Measurements from ENCODE around the gene SLC66A3.

- TF ChIP-seq, protein P1, sequence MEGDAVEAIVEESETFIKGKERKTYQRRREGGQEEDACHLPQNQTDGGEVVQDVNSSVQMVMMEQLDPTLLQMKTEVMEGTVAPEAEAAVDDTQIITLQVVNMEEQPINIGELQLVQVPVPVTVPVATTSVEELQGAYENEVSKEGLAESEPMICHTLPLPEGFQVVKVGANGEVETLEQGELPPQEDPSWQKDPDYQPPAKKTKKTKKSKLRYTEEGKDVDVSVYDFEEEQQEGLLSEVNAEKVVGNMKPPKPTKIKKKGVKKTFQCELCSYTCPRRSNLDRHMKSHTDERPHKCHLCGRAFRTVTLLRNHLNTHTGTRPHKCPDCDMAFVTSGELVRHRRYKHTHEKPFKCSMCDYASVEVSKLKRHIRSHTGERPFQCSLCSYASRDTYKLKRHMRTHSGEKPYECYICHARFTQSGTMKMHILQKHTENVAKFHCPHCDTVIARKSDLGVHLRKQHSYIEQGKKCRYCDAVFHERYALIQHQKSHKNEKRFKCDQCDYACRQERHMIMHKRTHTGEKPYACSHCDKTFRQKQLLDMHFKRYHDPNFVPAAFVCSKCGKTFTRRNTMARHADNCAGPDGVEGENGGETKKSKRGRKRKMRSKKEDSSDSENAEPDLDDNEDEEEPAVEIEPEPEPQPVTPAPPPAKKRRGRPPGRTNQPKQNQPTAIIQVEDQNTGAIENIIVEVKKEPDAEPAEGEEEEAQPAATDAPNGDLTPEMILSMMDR (IDR thresholded peaks at IDR 0.05; ENCODE audit: low read length): no peak
- no peak for TF ChIP-seq EZH2 (IDR thresholded peaks at IDR 0.05; ENCODE audit: borderline replicate concordance, low read length)
Observed at GRCh38 chr2:11180653-11181052, 25.4 kb downstream of the SLC66A3 start.

Data from OCI-LY1 (cell line).